ENCODE data around the gene NXT1.
A peak's percentile ranks its signal among the peaks of the same experiment; 100 is the strongest.

NXT1 gene

GRCh38 chr20:23361476-23362391 lies 11.1 kb downstream of the NXT1 start, which contains the start of gene GZF1:
TSS of gene GZF1 (plus strand) at chr20:23362182. CDS start at chr20:23364384, 2,202 bp downstream.
- peak; percentile 100 for DNase-seq

- DNase-seq: peak; percentile 65
Measured at GRCh38 chr20:23362392-23363256, 12.0 kb downstream of the NXT1 start.

- no peak for DNase-seq
Measured at GRCh38 chr20:23363257-23363649, 12.7 kb downstream of the NXT1 start.

- DNase-seq: no peak
Measured at GRCh38 chr20:23365390-23366165, 15.0 kb downstream of the NXT1 start.

DNA sequence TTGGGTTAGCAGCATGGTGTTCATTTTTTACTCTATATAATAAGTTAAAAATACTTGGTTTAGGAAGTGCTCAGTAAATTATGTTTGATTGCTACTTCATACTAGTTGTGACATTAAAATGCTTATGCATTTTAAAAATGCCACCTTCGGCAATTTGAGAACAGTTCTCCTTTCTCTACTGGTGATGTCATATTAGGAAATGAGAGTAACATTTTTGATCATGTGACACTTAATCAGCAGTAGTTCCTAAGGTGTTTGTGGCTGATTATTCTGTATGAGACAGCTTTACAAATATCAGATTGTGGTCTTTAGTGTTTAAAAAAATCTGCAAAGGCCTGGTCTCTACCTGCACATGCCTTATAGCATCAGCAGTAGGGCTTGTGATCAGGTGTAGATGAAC lies 15.8 kb downstream of the NXT1 start:
- no peak for DNase-seq

DNA sequence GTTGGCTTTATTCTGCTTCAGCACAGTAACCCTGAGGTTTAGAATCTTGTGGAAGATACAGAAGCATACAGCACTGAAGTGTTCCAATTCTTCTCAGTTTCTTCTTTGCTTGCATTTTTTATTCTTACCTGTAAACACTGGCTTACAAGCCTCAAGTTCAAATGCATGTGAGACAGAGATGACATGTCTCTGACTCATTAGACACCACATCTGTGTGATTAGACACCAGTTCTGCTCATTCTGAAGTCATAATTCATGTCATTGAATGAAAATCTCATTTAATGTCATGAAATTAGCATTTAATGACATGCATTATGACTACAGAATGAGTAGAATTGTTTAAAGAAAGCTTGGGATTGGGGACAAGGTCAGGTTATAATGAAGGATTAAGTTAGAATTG lies 17.2 kb downstream of the NXT1 start:
- no peak for DNase-seq

DNA sequence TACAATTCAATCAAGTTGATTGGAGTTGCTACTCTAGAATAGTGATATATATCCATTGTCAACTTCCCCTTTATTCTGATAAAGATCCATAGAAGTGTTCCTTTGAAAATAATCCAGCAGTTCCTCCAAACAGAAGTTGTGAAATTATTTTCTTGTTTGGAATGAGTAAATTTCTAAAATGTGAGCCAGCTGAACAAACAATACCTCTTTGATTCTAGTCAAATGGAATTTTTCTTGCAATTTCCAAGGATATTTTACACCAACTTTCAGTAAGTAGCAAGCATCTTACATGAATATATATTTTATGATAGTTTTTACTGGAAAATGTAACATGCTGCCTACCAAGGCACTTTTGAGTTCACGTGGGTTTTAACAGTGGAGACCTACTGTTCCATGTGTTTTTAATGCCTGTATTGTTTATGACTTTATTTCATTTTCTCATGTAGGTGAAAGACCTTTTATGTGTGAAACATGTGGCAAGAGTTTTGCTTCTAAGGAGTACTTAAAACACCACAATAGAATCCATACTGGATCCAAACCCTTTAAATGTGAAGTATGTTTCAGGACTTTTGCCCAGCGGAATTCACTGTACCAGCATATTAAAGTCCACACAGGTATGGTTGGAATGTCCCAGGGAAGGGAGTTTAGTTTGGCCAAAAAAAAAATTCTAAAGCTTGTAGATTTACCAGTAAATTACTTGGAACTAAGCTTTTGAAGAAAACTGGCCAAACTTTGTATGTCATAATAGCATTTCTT lies 17.9 kb downstream of the NXT1 start:
- DNase-seq: no peak

GRCh38 chr20:23369072-23369823 lies 18.7 kb downstream of the NXT1 start:
- no peak for DNase-seq

DNA sequence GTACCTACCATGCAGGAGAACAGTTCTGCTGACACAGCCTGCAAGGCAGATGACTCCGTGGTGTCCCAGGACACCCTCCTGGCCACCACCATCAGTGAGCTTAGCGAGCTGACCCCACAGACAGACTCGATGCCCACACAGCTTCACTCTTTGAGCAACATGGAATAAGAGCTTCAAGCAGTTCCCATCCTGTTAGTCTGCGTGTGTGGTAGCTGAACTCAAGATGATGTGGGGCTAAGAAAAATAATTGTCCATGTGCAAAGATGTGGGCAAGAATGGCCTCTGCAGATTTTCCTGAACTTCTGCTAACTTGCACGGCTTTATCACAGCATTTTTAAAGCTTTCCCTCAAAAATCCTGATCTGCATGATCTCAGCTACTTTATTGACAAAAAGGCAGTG lies 19.7 kb downstream of the NXT1 start:
- no peak for DNase-seq

- no peak for DNase-seq
Measured at GRCh38 chr20:23370873-23371272, 20.3 kb downstream of the NXT1 start.

DNA sequence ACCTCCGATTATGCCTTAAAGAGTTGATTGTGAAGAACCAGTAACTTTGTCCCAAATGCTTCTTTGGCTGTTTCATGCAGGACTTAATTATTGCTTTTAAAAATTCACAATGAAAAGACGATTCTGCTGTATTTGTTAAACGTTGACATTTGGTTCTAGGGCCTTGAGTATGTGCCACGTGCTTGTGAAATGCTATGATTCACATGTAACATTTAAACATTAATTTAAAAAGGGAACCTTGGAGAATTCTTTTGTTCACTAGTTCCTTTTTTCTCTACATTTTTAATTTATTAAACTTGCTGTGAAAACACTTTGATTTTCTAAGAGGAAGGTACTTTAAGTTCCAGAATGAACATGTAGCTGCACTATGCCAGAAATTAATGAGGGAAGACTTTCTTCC lies 20.9 kb downstream of the NXT1 start:
- no peak for DNase-seq

GRCh38 chr20:23374441-23374840 lies 23.9 kb downstream of the NXT1 start:
- DNase-seq: no peak

DNA sequence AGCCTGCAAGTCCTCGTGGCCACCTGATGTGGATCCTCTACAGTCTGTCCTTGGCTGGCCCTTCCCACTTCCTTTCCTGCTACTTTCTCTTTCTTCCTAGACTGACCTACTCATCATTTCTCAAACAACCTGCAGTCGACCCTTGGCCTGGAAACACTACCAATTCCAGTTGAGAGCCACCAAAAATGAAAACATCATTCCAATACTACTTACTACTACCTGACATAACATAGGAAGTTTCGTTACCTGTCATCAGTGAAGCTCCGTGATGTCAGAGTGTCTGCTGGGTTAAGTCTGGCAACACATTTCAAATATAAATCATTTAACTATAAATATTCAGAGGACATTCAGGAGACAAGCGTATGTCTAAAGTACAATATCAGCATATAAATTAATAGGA lies 25.2 kb downstream of the NXT1 start:
- no peak for DNase-seq

DNA sequence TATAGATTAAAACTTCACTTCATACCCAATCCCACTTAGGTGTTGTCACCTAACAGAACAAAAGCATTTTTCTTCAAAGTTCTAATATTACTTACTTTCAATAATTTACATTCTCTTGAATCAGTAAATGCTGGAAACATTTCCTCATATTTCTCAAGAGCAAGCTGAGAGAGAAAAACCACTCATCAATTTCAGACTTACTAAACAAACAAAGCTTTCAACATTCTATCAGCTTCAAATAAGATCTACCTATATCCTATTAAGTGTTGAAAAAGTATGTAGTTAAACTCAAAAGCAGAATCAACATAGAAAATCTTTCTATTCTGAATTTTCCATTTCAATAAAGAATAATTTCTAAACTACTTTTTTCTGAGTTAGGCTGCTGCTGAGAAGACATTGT lies 29.2 kb downstream of the NXT1 start:
- no peak for DNase-seq

DNA sequence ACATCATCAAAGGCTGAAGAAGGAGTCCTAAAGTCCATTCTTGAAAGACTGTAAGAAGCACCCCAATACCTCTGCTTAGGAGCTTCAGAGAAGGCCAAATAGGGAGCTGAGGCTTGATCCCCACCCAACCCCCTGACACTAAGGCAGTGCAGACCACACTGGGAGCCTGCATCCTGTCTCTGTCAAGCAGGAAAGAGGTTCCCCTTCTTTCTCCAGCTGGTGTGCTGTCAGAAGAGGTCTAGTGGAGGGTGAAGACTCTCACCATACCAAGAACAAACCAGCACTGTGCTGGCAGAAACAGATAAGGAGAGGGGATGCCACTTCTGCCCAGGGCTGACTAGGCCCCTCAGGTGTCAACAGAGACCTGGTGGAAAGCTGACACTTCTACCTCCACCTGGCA lies 31.3 kb downstream of the NXT1 start:
- no peak for DNase-seq

- DNase-seq: no peak
Measured at GRCh38 chr20:23386304-23387117, 35.9 kb downstream of the NXT1 start.

DNA sequence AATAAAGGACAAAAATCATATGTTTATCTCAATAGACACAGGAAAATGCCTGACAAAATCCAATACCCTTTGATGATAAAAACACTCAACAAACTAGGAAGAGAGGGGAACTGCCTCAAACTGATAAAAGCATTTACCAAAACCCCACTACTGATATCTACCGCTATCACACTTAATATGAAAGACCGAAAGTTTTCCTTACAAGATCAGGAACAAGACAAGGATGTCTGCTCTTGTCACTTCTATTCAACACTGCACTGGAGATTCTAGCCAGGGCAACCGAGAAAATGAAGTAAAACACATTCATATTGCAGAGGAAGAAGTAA lies 36.5 kb downstream of the NXT1 start:
- no peak for DNase-seq

GRCh38 chr20:23390091-23390774 lies 39.6 kb downstream of the NXT1 start:
- no peak for DNase-seq

GRCh38 chr20:23391707-23392310 lies 41.2 kb downstream of the NXT1 start:
- DNase-seq: no peak
